Activated CD4-positive, alpha-beta T cell treated with anti-CD3 and anti-CD28 coated beads for 36 hours (primary cell): ENCODE measurements around the gene ZNF512. TPM values are rescaled to one million over a fixed set of nuclear protein-coding genes. Genes with fewer than 3 reads are reported as not detected.
"Not testable (repeated sequence)": the region's sequence is repeated elsewhere in the genome, so short reads cannot be mapped to it uniquely, and the experiment has no call there.

Source experiments
- ATAC-seq: fragments of 200-7000 bp; cut with Tn5 transposase; one replicate; pipeline ENCODE4 v1.10.0; 2021; ENCODE audit warnings: mild to moderate bottlenecking, moderate library complexity
- CTCF ChIA-PET: fragments of 350-600 bp; sonication (Branson Sonifier 250); formaldehyde crosslinking; loops from one replicate; lab custom pipeline; 2021; ENCODE audit warnings: antibody characterized with exemption; lab: Charles Lee
- POLR2A ChIA-PET: fragments of 350-600 bp; sonication (Branson Sonifier 250); formaldehyde crosslinking; loops from one replicate; lab custom pipeline; 2021; ENCODE audit warnings: antibody characterized with exemption, inconsistent platforms; lab: Charles Lee
- DNase-seq: peaks from one replicate; pipeline ENCODE4 v3.0.0-alpha.2; 2020
- H3K27ac Mint-ChIP-seq: one replicate; pipeline ENCODE4 v1.8.0; 2021; ENCODE audit warnings: mixed read lengths
- H3K27me3 Mint-ChIP-seq: one replicate; pipeline ENCODE4 v1.8.0; 2021; ENCODE audit warnings: mixed read lengths
- H3K36me3 Mint-ChIP-seq: one replicate; pipeline ENCODE4 v1.8.0; 2021; ENCODE audit warnings: low read depth, mixed read lengths
- H3K4me1 Mint-ChIP-seq: one replicate; pipeline ENCODE4 v1.8.0; 2021; ENCODE audit warnings: mixed read lengths
- H3K4me3 Mint-ChIP-seq: one replicate; pipeline ENCODE4 v1.8.0; 2021; ENCODE audit warnings: mild to moderate bottlenecking, moderate library complexity, mixed read lengths
- H3K9me3 Mint-ChIP-seq: one replicate; pipeline ENCODE4 v1.8.0; 2021; ENCODE audit warnings: low read depth, mixed read lengths
- intact Hi-C, 2 experiments: fragments of 100-400 bp; cut with DNase I in 1 of 2; cut with micrococcal nuclease in 1 of 2; formaldehyde crosslinking; loops; one replicate each; pipeline versions ENCODE4 v1.14.2 to v1.15.1; 2022 to 2024; cut with DNase I, micrococcal nuclease
- total RNA-seq, 2 experiments: library from RNA; stranded (reverse); gene quantifications; one replicate each; pipeline ENCODE4 v1.2.3, GENCODE V29; 2021

ZNF512 gene, protein sequence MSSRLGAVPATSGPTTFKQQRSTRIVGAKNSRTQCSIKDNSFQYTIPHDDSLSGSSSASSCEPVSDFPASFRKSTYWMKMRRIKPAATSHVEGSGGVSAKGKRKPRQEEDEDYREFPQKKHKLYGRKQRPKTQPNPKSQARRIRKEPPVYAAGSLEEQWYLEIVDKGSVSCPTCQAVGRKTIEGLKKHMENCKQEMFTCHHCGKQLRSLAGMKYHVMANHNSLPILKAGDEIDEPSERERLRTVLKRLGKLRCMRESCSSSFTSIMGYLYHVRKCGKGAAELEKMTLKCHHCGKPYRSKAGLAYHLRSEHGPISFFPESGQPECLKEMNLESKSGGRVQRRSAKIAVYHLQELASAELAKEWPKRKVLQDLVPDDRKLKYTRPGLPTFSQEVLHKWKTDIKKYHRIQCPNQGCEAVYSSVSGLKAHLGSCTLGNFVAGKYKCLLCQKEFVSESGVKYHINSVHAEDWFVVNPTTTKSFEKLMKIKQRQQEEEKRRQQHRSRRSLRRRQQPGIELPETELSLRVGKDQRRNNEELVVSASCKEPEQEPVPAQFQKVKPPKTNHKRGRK
- 10 to 100 TPM; 31.8 to 34.5 TPM for total RNA-seq

DNA sequence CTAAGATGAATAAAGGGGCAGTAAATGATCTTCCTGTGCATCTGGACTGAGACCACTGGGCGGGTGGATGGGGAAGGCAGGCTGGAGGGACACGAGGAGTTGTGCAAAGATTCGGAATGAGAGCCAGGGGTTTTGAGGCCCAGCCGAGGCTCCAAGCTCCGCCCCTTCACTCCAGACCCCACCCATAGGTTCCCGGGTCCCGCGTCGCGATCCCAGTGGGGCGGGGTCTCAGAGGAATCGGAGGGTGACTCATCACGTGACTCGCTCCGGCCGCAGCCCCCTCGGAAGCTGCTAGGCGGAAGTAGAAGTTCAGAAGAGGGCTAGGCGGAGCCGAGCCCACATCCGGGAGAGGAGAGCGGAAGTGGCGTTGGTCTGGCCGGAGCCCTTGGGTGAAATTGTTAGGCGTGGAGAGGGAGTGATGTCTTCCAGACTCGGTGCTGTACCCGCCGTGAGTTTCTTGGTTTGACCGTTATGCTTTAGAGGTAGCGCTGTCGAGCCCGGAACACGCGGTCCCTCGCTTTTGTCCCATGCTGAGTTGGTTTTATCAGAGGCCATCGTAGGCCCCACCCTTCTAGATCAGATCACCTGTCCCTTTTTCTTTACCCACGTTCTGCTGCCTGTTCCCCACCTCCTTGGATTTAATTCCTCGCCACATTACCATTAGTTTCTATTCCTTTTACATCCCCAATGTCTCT lies at the start of gene ZNF512:
TSS of gene ZNF512 (plus strand) at position 348 of the 695 bp plus-strand sequence. CDS start at position 419, 71 bp downstream.
- POLR2A ChIA-PET: no interaction called here
- Mint-ChIP-seq H3K27ac (peak within 1 kb of the TSS; percentile 98), H3K27me3 (no peaks in the 10 kb centered on the region), H3K4me1 (peaks cover 47% of the 10 kb centered on the region), H3K4me3 (peak within 1 kb of the TSS; percentile 98), H3K9me3 (peaks cover 10% of the 10 kb centered on the region), H3K36me3 (peaks cover 36% of the 10 kb centered on the region)
- ATAC-seq: peak; percentile 92
- CTCF ChIA-PET: interaction anchor here (0.6 to 1.1 kb wide), 3 partner anchors 75 to 153 kb away, joined by 3 to 4 read pairs (median 3); no protein-coding TSS in a partner anchor
- intact Hi-C loops: loop anchor here (1.0 to 5.0 kb wide), 10 partner anchors 45 to 260 kb away; partner anchors contain the start of genes IFT172 (in 2 of the 2), EIF2B4 (in 1 of the 2), GTF3C2 (in 1 of the 2) and MPV17 (in 1 of the 2)
- peak; percentile 91 for DNase-seq

DNA sequence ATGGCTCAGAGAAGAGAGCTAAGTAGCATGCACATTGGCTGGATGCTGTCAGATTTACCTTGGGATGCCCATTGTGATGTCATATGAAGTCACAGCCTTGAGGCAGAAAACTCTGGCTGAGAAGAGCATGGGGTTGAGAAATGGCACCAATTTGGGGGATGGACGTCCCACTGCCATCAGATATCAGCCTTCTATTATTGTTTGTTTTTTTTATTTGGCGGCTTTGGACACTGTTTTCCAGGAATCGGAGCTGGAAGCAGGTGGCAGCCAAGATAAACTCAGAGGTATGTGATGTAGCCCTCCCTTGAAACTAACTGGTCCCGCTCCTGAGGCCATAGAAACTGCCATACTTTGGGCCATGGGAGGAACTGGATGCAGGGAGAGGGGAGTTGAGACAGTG lies 45.6 kb upstream of the ZNF512 start:
- Mint-ChIP-seq H3K27me3 (peaks cover 2% of the 10 kb centered on the region), H3K4me3 (no peak overlapping the region), H3K36me3 (no peaks in the 10 kb centered on the region), H3K27ac (no peak overlapping the region), H3K9me3 (no peaks in the 10 kb centered on the region), H3K4me1 (no peaks in the 10 kb centered on the region)
- intact Hi-C loops: no loop called here
- ATAC-seq (no peak), DNase-seq (no peak)
- ChIA-PET POLR2A (no interaction called here), CTCF (interaction anchor here (0.6 to 1.7 kb wide), 4 partner anchors 14 to 66 kb away, joined by 3 to 5 read pairs (median 4); no protein-coding TSS in a partner anchor)

DNA sequence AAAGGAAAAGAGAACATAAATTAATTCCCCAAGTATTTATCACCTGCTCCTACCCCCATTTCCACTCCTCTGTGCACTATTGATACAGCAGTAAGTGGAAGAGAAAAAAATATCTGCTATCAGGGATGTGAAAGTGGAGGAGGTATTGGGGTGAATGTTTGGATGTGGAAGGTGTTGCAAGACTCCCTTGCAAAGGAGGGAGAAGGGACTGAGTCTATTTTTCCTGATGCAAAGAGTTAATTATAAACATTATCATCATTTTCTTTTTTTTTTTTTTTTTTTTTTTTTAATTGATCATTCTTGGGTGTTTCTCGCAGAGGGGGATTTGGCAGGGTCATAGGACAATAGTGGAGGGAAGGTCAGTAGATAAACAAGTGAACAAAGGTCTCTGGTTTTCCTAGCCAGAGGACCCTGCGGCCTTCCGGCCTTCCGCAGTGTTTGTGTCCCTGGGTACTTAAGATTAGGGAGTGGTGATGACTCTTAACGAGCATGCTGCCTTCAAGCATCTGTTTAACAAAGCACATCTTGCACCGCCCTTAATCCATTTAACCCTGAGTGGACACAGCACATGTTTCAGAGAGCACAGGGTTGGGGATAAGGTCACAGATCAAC lies 43.9 kb upstream of the ZNF512 start:
- H3K27me3 Mint-ChIP-seq, ATAC-seq, H3K4me1 Mint-ChIP-seq, POLR2A ChIA-PET, intact Hi-C loops, H3K9me3 Mint-ChIP-seq, H3K36me3 Mint-ChIP-seq, H3K27ac Mint-ChIP-seq, DNase-seq, CTCF ChIA-PET, H3K4me3 Mint-ChIP-seq: not testable (repeated sequence)

DNA sequence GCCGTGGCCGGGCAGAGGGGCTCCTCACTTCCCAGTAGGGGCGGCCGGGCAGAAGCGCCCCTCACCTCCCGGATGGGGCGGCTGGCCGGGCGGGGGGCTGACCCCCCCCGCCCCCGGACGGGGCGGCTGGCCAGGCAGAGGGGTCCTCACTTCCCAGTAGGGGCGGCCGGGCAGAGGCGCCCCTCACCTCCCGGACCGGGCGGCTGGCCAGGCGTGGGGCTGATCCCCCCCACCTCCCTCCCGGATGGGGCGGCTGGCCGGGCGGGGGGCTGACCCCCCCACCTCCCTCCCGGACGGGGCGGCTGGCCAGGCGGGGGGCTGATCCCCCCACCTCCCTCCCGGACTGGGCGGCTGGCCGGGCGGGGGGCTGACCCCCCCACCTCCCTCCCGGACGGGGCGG lies 43.2 kb upstream of the ZNF512 start:
- CTCF ChIA-PET, POLR2A ChIA-PET, ATAC-seq, H3K4me1 Mint-ChIP-seq, H3K9me3 Mint-ChIP-seq, H3K36me3 Mint-ChIP-seq, H3K27me3 Mint-ChIP-seq, DNase-seq, intact Hi-C loops, H3K4me3 Mint-ChIP-seq, H3K27ac Mint-ChIP-seq: not testable (repeated sequence)

DNA sequence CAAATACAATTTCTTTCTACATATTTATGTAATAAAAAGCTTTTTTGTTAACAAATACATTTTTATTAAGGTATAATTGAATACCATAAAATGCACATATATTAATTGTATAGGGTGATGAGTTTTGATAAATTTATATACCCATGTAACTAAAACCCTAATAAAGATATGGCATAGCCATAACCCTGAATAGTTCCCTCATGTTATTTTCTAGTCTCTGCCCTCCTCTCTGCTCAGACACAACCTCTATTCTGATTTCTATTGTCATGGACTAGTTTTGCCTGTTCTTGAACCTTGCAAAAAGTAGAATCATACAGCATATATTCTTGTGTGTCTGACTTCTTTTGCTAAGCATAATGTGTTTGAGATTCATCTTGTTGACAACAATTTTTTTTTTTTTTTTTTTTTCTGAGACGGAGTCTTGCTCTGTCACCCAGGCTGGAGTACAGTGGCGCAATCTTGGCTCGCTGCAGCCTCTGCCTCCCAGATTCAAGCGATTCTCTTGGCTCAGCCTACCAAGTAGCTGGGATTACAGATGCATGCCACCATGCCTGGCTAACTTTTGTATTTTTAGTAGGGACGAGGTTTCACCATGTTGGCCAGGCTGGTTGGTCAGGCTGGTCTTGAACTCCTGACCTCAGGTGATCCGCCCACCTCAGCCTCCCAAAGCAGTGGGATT lies 38.6 kb upstream of the ZNF512 start:
- Mint-ChIP-seq H3K27ac (no peak overlapping the region), H3K27me3 (no peaks in the 10 kb centered on the region), H3K9me3 (no peaks in the 10 kb centered on the region), H3K4me1 (no peaks in the 10 kb centered on the region), H3K4me3 (no peak overlapping the region), H3K36me3 (no peaks in the 10 kb centered on the region)
- intact Hi-C loops: no loop called here
- DNase-seq (no peak), ATAC-seq (no peak)
- ChIA-PET CTCF (no interaction called here), POLR2A (no interaction called here)

DNA sequence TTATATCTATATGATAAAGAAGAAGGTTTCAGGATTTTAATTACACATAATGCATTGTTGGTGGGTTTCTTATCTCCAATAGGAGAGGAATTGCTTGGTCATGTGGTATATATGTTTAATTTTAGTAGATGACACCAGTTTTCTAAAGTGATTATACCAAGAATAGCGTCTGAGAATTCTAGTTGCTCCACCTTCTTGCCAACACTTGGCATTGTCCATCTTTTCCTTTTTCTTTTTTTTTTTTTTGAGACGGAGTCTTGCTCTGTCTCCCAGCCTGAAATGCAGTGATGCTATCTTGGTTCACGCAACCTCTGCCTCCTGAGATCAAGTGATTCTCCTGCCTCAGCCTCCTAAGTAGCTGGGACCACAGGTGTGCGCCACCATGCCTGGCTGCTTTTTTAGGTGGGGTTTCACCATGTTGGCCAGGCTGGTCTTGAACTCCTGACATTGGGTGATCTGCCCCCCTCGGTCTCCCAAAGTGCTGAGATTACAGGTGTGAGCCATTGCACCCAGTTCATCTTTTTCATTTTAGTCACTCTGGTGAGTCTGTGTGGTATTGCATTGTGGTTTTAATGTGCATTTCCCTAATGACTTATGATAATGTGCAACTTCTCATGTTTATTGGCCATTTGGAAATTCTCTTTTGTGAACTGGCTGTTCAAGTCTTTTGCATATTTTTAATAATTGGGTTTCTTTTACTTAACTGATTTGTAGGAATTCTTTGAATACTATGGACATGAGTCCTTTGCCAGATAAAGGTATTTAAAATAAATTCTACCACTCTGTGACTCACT lies 37.3 kb upstream of the ZNF512 start:
- DNase-seq (peak; percentile 6), ATAC-seq (peak; percentile 51)
- H3K36me3 Mint-ChIP-seq: no peaks in the 10 kb centered on the region
- H3K4me3 Mint-ChIP-seq: no peak overlapping the region
- intact Hi-C loops: no loop called here
- CTCF ChIA-PET: no interaction called here
- no peaks in the 10 kb centered on the region for H3K27me3 Mint-ChIP-seq
- POLR2A ChIA-PET: no interaction called here
- no peak overlapping the region for H3K27ac Mint-ChIP-seq
- H3K9me3 Mint-ChIP-seq: no peaks in the 10 kb centered on the region
- no peaks in the 10 kb centered on the region for H3K4me1 Mint-ChIP-seq

DNA sequence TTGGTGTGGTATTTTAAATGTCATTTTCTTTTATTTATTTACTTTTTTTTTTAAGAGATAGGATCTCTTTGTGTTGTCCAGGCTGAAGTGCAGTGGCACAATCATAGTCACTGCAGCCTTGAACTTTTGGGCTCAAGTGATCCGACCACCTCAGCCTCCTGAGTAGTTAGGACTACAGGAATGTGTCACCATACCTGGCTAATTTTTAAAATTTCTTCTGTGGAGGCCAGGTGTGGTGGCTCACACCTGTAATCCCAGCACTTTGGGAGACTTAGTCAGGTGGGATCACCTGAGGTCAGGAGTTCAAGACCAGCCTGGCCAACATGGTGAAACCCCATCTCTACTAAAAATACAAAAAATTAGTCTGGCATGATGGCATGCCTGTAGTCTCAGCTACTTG lies 33.5 kb upstream of the ZNF512 start:
- Mint-ChIP-seq H3K27ac (no peak overlapping the region), H3K4me3 (no peak overlapping the region), H3K36me3 (no peaks in the 10 kb centered on the region), H3K4me1 (no peaks in the 10 kb centered on the region), H3K9me3 (no peaks in the 10 kb centered on the region), H3K27me3 (no peaks in the 10 kb centered on the region)
- intact Hi-C loops: no loop called here
- ATAC-seq (no peak), DNase-seq (no peak)
- ChIA-PET POLR2A (no interaction called here), CTCF (no interaction called here)

DNA sequence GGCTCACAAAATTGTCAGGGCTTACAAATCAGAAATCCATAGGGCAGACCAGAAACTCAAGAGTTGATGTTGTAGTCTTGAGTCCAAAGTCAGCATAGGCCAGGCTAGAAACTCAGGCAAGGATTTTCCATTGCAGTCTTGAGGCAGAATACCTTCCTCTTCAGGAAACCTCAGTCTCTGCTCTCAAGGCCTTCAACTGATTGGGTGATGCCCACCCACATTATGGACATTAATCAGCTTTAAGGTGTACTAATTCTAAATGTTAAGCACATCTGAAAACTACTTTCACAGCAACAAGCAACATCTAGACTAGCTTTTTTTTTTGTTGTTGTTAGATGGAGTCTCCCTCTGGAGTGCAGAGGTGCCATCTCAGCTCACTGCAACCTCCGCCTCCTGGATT lies 31.3 kb upstream of the ZNF512 start:
- ATAC-seq (no peak), DNase-seq (no peak)
- Mint-ChIP-seq H3K36me3 (no peaks in the 10 kb centered on the region), H3K9me3 (no peaks in the 10 kb centered on the region), H3K27ac (no peak overlapping the region), H3K4me1 (no peaks in the 10 kb centered on the region), H3K27me3 (no peaks in the 10 kb centered on the region), H3K4me3 (no peak overlapping the region)
- intact Hi-C loops: no loop called here
- CTCF ChIA-PET: interaction anchor here (1.8 kb wide), 1 partner anchor 14 kb away, joined by 5 read pairs; a partner anchor contains a TSS
- POLR2A ChIA-PET: no interaction called here

DNA sequence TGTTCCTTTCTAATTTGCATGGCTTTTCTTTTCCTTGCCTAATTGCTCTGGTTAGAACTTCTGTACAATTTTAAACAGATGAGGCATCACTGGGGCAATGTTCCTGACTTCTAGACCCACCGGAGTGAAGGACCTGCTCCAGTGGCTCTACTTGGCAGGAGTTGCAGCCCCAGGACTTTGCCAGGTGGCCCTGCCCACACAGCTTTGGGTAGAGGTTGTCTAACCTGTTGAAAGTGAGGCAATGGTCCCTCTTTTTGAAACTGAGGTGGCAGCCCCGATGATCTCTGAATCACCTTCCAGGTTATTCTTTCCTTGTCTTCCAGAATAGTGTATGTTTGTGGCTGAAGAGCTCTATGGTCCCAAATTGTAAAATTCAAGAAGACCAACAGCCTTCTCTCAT lies 29.9 kb upstream of the ZNF512 start:
- ChIA-PET POLR2A (no interaction called here), CTCF (interaction anchor here (0.9 kb wide), 1 partner anchor 32 kb away, joined by 3 read pairs; no protein-coding TSS in a partner anchor)
- ATAC-seq: no peak
- Mint-ChIP-seq H3K9me3 (no peaks in the 10 kb centered on the region), H3K36me3 (no peaks in the 10 kb centered on the region), H3K27me3 (no peaks in the 10 kb centered on the region), H3K27ac (no peak overlapping the region), H3K4me1 (no peaks in the 10 kb centered on the region), H3K4me3 (no peak overlapping the region)
- DNase-seq: no peak
- intact Hi-C loops: no loop called here

DNA sequence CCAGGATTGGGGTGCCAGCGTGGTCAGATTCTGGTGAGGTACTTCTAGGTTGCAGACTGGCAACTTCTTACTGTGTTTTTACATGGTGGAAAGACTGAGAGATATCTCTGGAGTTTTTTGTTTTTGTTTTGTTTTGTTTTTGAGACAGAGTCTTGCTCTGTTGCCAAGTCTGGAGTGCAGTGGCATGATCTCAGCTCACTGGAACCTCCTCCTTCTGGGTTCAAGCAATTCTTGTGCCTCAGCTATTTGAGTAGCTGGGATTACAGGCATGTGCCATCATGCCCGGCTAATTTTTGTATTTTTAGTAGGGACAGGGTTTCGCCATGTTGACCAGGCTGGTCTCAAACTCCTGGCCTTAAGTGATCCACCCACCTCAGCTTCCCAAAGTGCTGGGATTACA lies 28.4 kb upstream of the ZNF512 start:
- DNase-seq, intact Hi-C loops, H3K36me3 Mint-ChIP-seq, H3K9me3 Mint-ChIP-seq, H3K4me1 Mint-ChIP-seq, H3K4me3 Mint-ChIP-seq, POLR2A ChIA-PET, H3K27ac Mint-ChIP-seq, H3K27me3 Mint-ChIP-seq, ATAC-seq, CTCF ChIA-PET: not testable (repeated sequence)
